ENCODE results near the gene ANKS6. TPM values are rescaled to one million over a fixed set of nuclear protein-coding genes. Genes with fewer than 3 reads are reported as not detected.

ANKS6 gene
- total and polyA plus RNA-seq, 7 donors, result 2.5 to 6.2 (median 4.7) TPM

DNA sequence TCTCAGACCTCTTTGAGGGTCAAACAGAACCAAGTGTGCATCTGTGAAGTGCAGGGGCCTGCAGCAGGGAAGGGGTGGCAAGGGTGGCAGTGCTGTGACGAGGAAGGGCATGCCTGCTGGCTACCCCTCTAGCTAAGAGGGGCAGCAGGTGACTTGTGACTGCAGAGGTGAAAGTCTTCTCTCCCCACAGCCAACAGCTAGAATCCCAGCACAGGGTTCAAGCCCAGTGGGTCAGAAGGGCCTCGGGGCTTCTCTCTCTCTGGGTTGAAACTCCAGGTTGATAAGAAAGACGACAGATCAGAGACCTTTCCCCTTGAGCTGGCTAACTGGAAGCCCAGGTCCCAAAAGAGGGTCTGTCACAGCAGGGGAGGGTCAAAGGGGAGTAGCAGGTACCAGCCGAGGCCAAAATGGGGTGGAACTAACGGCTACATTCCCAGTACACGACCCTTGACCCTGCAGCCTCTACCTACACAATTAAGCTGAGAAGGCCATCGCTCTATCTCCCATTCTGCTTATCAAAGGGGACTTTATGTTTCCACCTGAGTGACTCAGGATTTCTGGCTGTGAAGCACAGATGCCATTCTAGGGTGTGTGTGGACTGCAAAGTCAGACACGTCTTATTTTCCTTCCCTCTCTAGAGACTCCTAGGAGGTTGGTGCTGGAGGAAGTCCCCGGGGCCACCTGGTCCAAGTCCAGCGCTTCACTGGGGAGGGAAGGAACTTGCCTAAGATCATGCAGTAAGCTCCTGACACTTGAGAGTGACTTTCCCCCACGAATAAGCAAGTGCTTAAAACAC is 14.6 kb downstream of the ANKS6 start:
- H3K4me3 ChIP-seq, result no peak overlapping the region
- 89 to 94% (median 90%) methylated on average over 11 of the region's 11 CpGs for WGBS, 3 donors
- peaks cover 0 to 63% of the 10 kb centered on the region in 2 donors for H3K36me3 ChIP-seq (ENCODE audit: insufficient read depth in 1 of 2, low read depth in 1 of 2)
- H3K27me3 ChIP-seq (ENCODE audit: insufficient read depth in 3 of 3, low read length in 2 of 3), result no peaks in the 10 kb centered on the region
- TF ChIP-seq, protein P1, sequence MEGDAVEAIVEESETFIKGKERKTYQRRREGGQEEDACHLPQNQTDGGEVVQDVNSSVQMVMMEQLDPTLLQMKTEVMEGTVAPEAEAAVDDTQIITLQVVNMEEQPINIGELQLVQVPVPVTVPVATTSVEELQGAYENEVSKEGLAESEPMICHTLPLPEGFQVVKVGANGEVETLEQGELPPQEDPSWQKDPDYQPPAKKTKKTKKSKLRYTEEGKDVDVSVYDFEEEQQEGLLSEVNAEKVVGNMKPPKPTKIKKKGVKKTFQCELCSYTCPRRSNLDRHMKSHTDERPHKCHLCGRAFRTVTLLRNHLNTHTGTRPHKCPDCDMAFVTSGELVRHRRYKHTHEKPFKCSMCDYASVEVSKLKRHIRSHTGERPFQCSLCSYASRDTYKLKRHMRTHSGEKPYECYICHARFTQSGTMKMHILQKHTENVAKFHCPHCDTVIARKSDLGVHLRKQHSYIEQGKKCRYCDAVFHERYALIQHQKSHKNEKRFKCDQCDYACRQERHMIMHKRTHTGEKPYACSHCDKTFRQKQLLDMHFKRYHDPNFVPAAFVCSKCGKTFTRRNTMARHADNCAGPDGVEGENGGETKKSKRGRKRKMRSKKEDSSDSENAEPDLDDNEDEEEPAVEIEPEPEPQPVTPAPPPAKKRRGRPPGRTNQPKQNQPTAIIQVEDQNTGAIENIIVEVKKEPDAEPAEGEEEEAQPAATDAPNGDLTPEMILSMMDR (IDR thresholded peaks at IDR 0.05), result no peak
- H3K9me3 ChIP-seq, result no peaks in the 10 kb centered on the region
- no peaks in the 10 kb centered on the region for H3K4me1 ChIP-seq
- ATAC-seq, result no peak
- DNase-seq, result no peak
- H3K27ac ChIP-seq, result no peak overlapping the region
- intact Hi-C loops (cut with DNase I), result no loop called here

DNA sequence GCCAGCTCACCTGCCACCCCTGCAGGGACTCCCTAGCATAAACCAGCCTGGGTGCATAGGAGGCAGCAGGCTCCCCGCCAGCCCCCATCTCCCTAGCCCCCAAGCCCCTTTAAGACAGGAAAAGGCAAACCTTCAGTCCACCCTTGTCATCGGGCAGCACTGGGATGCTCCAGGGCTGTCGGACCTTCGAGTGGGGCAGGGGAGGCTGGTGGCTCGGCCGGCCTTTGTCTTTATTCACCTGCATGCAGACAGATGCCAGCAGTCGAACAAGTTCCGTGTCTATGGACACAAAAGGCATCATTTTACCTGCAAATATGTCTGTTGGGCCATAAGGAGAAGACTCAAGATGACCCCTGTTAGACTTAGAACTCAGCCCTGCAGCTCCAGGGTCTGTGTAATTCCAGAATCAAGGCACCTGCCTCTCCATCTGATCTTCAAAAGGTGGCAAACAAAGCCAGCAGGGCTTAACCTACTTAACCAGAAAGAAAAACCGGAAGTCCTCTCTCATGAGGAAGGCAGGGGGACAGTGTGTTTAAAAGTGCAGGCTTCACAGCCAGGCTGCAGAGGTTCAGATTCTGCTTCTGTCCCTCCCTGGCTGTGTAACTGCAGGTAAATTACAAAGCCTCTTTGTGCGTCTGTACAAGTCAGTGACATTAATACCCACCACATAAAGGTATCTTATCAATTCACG is 16.2 kb downstream of the ANKS6 start:
- Histone ChIP-seq H3K27ac (no peak overlapping the region), H3K4me3 (no peak overlapping the region), H3K4me1 (no peaks in the 10 kb centered on the region), H3K9me3 (no peaks in the 10 kb centered on the region), H3K36me3 (ENCODE audit: insufficient read depth in 1 of 2, low read depth in 1 of 2) (peaks cover 0 to 63% of the 10 kb centered on the region in 2 donors), H3K27me3 (ENCODE audit: insufficient read depth in 3 of 3, low read length in 2 of 3) (no peaks in the 10 kb centered on the region)
- ATAC-seq, result no peak
- intact Hi-C loops (cut with DNase I), result no loop called here
- TF ChIP-seq, protein P1 (IDR thresholded peaks at IDR 0.05), result no peak
- 95 to 99% (median 97%) methylated on average over 11 of the region's 11 CpGs for WGBS, 3 donors
- DNase-seq, result no peak

DNA sequence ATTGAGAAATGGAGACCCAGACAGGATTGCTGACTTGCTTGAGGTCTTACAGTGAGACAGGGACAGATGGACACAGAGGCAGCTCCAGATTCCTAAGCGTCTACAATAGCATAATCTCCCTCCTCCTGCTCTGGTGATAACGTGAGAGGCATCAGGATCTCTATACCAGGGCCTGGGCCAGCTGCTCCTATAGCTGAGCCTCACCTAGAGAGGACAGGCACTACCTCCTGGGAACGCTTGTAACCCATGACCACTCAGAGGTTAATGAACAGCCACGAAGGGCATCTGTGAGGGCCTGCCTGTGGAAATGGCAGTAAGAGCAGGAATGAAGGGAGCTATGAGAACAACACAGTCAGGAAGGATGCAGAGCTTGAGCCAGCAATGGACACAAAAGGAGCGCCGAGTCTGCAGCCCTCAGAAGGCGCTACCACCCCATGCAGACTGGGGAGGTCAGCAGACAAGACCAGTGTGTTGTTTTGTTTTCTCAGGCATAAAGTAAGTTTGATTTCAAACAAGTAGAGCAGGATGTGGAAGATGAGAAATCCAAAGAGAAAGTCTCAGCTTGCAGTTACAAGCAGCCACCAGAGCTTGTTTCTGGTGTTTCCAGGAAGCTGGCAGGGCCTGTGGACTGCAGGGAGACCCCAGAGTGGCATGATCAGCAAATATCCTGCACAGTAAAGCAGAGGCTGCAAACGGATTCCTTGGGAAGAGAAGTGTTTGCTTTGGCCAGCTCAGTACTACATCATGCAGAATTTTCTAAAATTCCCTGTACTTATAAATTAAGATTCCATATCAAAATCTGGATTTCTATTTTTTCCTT is 17.4 kb downstream of the ANKS6 start:
- Histone ChIP-seq H3K9me3 (no peaks in the 10 kb centered on the region), H3K27me3 (ENCODE audit: insufficient read depth in 3 of 3, low read length in 2 of 3) (no peaks in the 10 kb centered on the region), H3K36me3 (ENCODE audit: insufficient read depth in 1 of 2, low read depth in 1 of 2) (peaks cover 0 to 61% of the 10 kb centered on the region in 2 donors), H3K4me1 (no peaks in the 10 kb centered on the region), H3K27ac (no peak overlapping the region), H3K4me3 (no peak overlapping the region)
- TF ChIP-seq, protein P1 (IDR thresholded peaks at IDR 0.05), result no peak
- no peak for ATAC-seq
- intact Hi-C loops (cut with DNase I), result no loop called here
- no peak for DNase-seq
- WGBS, 3 donors, result 78 to 85% (median 82%) methylated on average over 8 of the region's 8 CpGs

DNA sequence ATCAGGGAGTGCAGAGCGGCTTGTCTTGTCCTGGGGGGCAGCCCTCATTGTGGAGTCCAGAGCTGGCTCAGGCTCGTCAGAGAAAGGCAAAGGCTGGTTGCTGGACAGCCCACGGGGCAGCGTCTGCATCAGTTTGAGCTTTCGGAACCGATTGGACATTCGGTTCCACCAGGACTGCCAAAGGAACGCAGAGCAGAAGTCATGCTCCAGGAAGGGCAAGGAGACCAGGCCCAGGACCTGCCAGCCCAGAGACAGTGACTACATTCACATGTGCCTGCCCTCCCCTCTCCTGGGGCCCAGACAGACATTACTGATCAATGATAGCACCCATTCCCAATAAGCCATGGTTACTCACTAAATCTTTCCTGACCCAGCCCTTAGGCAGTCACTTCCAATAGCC is 18.1 kb downstream of the ANKS6 start:
- Histone ChIP-seq H3K27me3 (ENCODE audit: insufficient read depth in 3 of 3, low read length in 2 of 3) (no peaks in the 10 kb centered on the region), H3K27ac (no peak overlapping the region), H3K36me3 (ENCODE audit: insufficient read depth in 1 of 2, low read depth in 1 of 2) (peaks cover 0 to 61% of the 10 kb centered on the region in 2 donors), H3K9me3 (no peaks in the 10 kb centered on the region), H3K4me1 (no peaks in the 10 kb centered on the region), H3K4me3 (no peak overlapping the region)
- 88 to 96% (median 95%) methylated on average over 8 of the region's 8 CpGs for WGBS, 3 donors
- intact Hi-C loops (cut with DNase I), result no loop called here
- TF ChIP-seq, protein P1 (IDR thresholded peaks at IDR 0.05), result no peak
- ATAC-seq, result no peak
- DNase-seq, result no peak
